Upper lobe of right lung (tissue), 1 donor: ENCODE data around the gene COQ2. TPM values are rescaled to one million over a fixed set of nuclear protein-coding genes. Genes with fewer than 3 reads are reported as not detected.
A peak's percentile ranks its signal among the peaks of the same experiment; 100 is the strongest.
"Not testable (repeated sequence)": the region's sequence is repeated elsewhere in the genome, so short reads cannot be mapped to it uniquely, and the experiment has no call there.

Experiments used
- ATAC-seq: fragments of 200-7000 bp; cut with Tn5 transposase; one replicate; pipeline ENCODE4 v1.9.1; 2020; ENCODE audit warnings: mild to moderate bottlenecking, moderate library complexity
- DNase-seq: peaks from one replicate; pipeline ENCODE4 v3.0.0-alpha.2; 2020
- H3K27ac ChIP-seq: fragments of 200-600 bp; one replicate; pipeline ENCODE4 v1.8.0; 2022
- H3K27me3 ChIP-seq: fragments of 200-600 bp; one replicate; pipeline ENCODE4 v1.8.0; 2022; ENCODE audit warnings: mild to moderate bottlenecking
- H3K36me3 ChIP-seq: fragments of 200-600 bp; one replicate; pipeline ENCODE4 v1.8.0; 2022
- H3K4me1 ChIP-seq: fragments of 200-600 bp; one replicate; pipeline ENCODE4 v1.8.0; 2022
- H3K4me3 ChIP-seq: fragments of 200-600 bp; one replicate; pipeline ENCODE4 v1.8.0; 2022; ENCODE audit warnings: mild to moderate bottlenecking
- H3K9me3 ChIP-seq: fragments of 200-600 bp; one replicate; pipeline ENCODE4 v1.8.0; 2022
- intact Hi-C: fragments of 100-400 bp; cut with DNase I; formaldehyde crosslinking; loops from one replicate; pipeline ENCODE4 v1.11.0; 2022
- total RNA-seq: library from RNA; stranded (reverse); fragmentation: NEBNext Ultra II Directional; extraction: Animal tissue kit (Norgen Biotek cat#: 25700); gene quantifications from one replicate; pipeline ENCODE4 v1.2.1, GENCODE V29; 2021
- TF ChIP-seq, protein P1 (sequence below): fragments of 200-600 bp; IDR thresholded peaks from one replicate; pipeline ENCODE4 v1.8.0; 2022; ENCODE audit warnings: antibody characterized with exemption
- donor health status: DM: no; HTN: yes; CAD: no; lungs with severe emphysema.

The COQ2 gene
- total RNA-seq, 1 donor from 2014 or later, result 12.4 TPM

DNA sequence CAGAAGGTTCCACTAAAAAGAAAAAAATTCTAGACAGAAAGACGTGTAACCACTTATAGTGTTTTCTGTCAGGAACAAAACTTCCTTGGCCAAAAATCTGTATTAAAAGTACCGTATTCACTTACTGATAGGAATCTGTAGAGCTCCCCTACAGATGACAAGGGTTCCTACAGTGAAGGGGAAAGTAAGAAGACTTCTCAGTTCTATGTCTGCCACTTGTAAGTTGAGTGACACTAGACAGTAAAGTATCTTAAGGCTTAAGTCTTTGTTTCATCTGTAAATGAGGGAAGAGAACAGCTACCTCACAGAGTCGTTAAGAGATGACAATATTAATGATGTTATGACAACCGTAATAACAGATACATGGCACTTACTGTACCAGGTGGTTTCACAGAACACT is 3.3 kb downstream of the COQ2 start:
- Histone ChIP-seq H3K9me3 (no peaks in the 10 kb centered on the region), H3K36me3 (no peaks in the 10 kb centered on the region), H3K4me1 (peaks cover 8% of the 10 kb centered on the region), H3K27me3 (no peaks in the 10 kb centered on the region), H3K27ac (no peak overlapping the region), H3K4me3 (no peak overlapping the region)
- DNase-seq, result no peak
- ATAC-seq, result no peak
- TF ChIP-seq, protein P1, sequence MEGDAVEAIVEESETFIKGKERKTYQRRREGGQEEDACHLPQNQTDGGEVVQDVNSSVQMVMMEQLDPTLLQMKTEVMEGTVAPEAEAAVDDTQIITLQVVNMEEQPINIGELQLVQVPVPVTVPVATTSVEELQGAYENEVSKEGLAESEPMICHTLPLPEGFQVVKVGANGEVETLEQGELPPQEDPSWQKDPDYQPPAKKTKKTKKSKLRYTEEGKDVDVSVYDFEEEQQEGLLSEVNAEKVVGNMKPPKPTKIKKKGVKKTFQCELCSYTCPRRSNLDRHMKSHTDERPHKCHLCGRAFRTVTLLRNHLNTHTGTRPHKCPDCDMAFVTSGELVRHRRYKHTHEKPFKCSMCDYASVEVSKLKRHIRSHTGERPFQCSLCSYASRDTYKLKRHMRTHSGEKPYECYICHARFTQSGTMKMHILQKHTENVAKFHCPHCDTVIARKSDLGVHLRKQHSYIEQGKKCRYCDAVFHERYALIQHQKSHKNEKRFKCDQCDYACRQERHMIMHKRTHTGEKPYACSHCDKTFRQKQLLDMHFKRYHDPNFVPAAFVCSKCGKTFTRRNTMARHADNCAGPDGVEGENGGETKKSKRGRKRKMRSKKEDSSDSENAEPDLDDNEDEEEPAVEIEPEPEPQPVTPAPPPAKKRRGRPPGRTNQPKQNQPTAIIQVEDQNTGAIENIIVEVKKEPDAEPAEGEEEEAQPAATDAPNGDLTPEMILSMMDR, result no peak
- intact Hi-C loops, result no loop called here

GRCh38 chr4:83276299-83277040 is 8.1 kb downstream of the COQ2 start:
- no peaks in the 10 kb centered on the region for H3K4me1 ChIP-seq
- no peaks in the 10 kb centered on the region for H3K27me3 ChIP-seq
- TF ChIP-seq, protein P1, result no peak
- intact Hi-C loops, result no loop called here
- H3K9me3 ChIP-seq, result no peaks in the 10 kb centered on the region
- peaks cover 7% of the 10 kb centered on the region for H3K36me3 ChIP-seq
- no peak for DNase-seq
- H3K27ac ChIP-seq, result no peak overlapping the region
- no peak overlapping the region for H3K4me3 ChIP-seq
- ATAC-seq, result no peak

DNA sequence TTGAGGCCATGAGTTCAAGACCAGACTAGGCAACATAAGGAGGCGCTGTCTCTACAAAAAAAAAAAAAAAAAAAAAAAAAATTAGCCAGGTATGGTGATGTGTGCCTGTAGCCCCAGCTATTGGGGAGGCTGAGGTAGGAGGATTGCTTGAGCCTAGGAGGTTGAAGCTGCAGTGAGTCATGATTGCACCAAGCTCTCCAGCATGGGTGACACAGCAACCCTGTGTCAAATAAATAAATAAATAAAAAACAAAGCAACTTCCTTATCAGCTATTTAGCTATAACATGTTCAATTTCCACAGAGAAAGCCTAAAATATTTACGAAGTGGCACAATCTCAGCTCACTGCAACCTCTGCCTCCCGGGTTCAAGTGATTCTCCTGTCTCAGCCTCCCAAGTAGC is 10.7 kb downstream of the COQ2 start:
- H3K27ac ChIP-seq, H3K27me3 ChIP-seq, H3K9me3 ChIP-seq, H3K4me3 ChIP-seq, intact Hi-C loops, ATAC-seq, H3K4me1 ChIP-seq, DNase-seq: not testable (repeated sequence)
- H3K36me3 ChIP-seq, result peaks cover 12% of the 10 kb centered on the region

DNA sequence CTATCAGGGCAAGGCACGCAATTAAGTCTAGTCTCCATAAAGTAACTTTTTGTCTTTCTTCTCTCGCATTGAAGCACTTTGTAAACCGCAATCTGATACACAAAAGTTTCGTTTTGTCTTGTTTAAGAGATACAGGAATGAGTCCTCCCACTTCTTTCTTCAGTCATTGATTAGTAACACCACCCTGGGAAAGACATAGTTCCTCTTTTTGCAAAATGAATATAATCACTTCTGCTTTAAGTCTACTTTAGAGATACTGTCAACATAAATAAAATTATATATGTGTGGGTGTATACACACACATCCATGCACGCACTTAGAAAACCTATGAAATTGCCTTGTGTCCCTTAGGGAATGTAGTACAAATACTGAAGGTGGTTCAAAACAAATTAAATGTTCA is 11.7 kb downstream of the COQ2 start:
- H3K36me3 ChIP-seq, result peaks cover 17% of the 10 kb centered on the region
- H3K27ac ChIP-seq, result no peak overlapping the region
- intact Hi-C loops, result no loop called here
- no peak overlapping the region for H3K4me3 ChIP-seq
- ATAC-seq (no peak), DNase-seq (no peak)
- H3K9me3 ChIP-seq, result no peaks in the 10 kb centered on the region
- TF ChIP-seq, protein P1, result no peak
- H3K4me1 ChIP-seq, result no peaks in the 10 kb centered on the region
- H3K27me3 ChIP-seq, result no peaks in the 10 kb centered on the region

DNA sequence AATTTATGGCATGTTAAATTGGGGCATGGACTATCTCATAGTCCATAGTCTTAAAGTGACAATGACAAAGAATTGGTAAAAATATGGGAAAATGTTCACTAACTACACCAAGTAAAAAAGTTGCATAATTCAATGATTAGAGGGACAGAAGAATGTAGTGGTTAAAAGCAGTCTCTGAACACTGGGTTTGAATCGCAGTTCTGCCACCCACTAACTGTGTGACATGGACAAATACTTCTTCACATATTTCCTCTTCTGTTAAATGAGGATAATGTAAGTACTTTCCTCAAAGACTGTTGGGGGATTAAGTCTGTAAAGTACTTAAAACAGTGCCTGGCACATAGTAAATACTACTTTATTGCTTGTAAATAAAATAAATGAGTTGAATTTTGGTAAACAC is 15.3 kb downstream of the COQ2 start:
- DNase-seq, result no peak
- Histone ChIP-seq H3K4me1 (no peaks in the 10 kb centered on the region), H3K27me3 (no peaks in the 10 kb centered on the region), H3K4me3 (no peak overlapping the region), H3K27ac (no peak overlapping the region), H3K36me3 (peaks cover 30% of the 10 kb centered on the region), H3K9me3 (no peaks in the 10 kb centered on the region)
- TF ChIP-seq, protein P1, result no peak
- no peak for ATAC-seq
- intact Hi-C loops, result loop anchor here (10.0 kb wide), 1 partner anchor 194 kb away; no protein-coding TSS in a partner anchor

GRCh38 chr4:83268491-83268890 is 16.1 kb downstream of the COQ2 start:
- Histone ChIP-seq H3K9me3 (no peaks in the 10 kb centered on the region), H3K4me3 (no peak overlapping the region), H3K36me3 (peaks cover 30% of the 10 kb centered on the region), H3K27ac (no peak overlapping the region), H3K27me3 (no peaks in the 10 kb centered on the region), H3K4me1 (no peaks in the 10 kb centered on the region)
- ATAC-seq, result peak; percentile 56
- no peak for DNase-seq
- intact Hi-C loops, result loop anchor here (10.0 kb wide), 1 partner anchor 194 kb away; no protein-coding TSS in a partner anchor
- TF ChIP-seq, protein P1, result no peak
